Activated CD4-positive, CD25-positive, alpha-beta regulatory T cell treated with anti-CD3 and anti-CD28 coated beads, Interleukin-2, amount 50 U/mL, for 24 hours (primary cell): ENCODE data around the gene ARHGDIB.

Experiments
- ATAC-seq, 2 donors: fragments of 150-1000 bp; cut with Tn5 transposase; one replicate each; pipeline ENCODE4 v1.10.0; 2021; ENCODE audit warnings: mild to moderate bottlenecking in 1 of 2, moderate library complexity in 1 of 2

The ARHGDIB gene

DNA sequence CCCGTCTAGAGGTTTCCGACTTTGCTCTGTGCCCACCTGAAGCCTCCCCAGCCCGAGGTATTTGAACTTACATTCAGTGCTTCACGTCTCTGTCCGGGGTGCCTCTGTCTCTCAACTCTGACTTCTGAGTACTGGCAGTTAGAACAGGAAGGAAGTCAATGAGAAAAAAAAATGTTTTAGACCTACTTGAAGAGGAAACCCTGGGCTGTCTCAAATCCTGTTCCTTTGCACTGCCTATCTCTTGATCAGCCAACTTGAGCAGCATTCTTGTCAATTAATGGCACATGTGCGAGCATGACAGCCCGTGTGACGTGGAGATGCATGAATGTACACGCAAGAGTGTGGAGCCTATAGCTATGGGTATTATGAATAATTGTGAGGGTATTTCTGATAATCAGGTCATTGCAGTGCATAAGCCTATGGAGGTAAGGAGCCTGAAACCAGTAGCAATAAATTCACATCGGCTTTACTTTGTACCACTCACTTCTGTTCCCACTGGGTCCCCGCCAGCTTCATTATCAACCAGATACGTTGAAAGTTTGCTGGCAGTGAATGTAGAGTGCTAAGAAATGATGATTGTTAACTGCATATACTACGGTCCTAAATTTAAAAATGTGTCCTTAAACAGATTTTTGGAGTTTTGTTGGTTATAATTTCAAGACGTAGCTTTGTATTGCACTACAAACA lies at the start of gene ARHGDIB:
ARHGDIB (minus strand) TSS at position 136 of the 687 bp plus-strand sequence. CDS start 10,889 bp downstream, outside the sequence.
- peak; percentile 69 to 75 for ATAC-seq

DNA sequence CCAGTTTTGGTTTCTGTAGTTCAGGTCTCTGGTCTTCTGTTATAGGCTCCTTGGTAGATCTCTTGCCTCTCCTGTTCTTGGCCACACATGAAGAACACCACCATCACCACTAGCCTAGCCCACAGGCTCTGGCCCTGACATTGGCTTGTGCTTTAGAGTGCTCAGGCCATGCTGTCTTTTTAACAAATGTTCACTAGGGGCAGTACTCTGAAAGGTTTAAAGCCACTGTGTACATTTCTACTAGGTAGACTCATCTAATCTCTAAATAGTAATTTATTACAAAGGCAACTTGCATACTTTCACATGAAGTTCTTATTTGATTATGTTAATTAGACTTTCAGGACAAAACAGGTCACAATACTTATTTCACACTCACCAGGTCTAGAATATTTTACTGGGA lies 49.8 kb upstream of the ARHGDIB start:
- peak in 1 of 2 donors; percentile 38 for ATAC-seq

DNA sequence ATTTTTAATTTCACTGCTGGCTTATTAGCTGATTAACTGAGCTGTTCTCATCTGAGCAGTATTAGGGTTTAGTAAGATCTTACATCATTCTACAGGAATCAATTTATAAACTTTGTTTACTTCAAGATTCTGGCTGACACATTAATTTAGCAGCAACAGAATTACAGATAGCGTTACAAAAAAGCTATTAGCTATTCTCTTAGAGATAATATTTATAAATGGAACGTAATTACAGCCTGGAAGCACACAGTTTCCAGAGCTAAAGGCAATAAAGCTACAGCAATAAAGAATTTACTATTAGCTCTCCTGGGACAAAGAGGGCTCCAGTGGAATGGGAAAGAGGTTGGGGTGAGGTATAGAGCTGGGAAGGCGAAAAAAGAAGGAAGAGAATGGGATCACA lies 46.1 kb upstream of the ARHGDIB start:
- ATAC-seq = no peak

DNA sequence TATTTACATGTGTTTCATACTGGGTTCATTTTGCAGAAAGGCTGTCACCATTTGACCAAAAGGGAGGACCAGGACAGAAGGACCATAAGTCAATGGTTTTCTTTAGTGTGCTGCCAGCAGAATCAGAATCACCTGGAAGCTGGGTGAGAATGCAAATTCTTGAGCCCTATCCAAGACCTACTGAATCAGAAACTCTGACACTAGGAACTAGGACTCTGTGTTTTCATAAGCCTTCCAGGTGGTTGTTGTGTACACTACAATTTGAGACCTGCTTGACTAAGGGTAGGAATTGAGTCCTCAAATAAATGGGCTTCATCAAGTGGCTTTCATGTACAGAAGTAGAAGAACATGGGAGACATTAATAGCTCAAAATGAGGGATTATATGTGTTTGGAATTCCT lies 43.7 kb upstream of the ARHGDIB start:
- ATAC-seq = no peak

DNA sequence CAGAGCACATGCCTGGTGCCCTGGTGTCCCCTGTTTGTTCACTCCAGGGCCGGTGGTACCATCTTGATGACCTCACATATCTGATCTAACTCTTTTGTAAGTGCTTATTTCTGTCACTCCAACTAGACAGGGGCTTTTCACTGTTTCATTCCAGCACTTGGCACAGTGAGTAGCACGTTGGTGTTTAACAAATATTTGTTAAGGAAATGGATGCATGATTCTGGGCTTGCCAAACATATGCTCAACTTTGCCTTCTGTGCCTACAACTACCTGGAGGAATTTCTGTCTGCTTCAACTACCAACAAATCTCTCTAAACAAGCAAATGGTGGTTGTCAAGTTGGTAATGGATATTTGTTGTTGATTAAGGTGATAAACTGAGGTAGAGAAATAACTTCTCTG lies 43.0 kb upstream of the ARHGDIB start:
- ATAC-seq = no peak

DNA sequence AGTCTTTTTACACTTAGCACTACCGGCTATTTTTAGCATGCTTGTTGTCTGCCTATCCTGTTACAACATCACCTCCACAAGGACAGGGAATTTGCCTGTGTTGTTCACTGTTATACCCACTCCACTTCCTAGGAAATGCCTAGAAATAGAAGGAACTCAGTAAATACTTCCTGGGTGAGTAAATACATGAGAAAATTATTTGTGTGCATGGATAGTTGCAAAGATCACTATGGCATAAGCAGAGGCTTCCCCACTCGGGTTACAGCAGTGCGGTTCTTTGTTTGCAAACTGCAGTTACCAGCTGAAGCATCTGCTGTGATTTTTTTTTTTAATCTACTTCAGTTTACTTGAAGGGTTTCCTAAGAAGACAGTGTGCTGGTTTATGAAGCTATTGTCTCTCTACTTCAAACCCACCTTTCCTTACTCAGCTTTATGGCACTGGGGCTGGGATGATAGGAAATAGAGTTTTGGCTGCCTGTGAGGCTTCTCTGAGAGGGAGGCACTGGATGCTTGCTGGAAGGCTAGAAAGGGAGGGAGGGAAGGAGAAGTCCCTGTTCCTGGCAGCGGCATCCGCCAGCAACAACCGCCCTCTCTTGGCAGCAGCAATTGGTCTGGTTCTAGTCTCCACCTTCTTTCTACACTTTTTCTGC lies 40.5 kb upstream of the ARHGDIB start:
- ATAC-seq = no peak

DNA sequence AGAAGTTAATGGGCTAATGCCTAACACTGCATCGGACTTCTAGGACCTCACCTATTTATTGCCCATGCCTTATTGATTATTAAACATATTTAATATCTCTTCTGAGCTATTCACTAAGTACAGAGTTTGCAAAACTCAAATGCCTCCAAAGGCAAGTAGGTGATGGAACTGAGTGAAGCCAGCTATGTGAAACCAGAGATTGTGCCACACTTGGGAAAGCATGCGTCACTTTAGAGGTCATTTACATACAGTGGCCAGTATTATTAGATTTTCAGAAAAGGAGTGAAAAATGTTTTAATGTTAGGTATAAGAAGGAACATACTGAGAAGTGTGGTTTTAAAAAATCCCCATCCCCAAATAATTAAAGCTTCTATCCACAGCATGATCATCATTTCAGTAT lies 39.2 kb upstream of the ARHGDIB start:
- ATAC-seq = no peak

DNA sequence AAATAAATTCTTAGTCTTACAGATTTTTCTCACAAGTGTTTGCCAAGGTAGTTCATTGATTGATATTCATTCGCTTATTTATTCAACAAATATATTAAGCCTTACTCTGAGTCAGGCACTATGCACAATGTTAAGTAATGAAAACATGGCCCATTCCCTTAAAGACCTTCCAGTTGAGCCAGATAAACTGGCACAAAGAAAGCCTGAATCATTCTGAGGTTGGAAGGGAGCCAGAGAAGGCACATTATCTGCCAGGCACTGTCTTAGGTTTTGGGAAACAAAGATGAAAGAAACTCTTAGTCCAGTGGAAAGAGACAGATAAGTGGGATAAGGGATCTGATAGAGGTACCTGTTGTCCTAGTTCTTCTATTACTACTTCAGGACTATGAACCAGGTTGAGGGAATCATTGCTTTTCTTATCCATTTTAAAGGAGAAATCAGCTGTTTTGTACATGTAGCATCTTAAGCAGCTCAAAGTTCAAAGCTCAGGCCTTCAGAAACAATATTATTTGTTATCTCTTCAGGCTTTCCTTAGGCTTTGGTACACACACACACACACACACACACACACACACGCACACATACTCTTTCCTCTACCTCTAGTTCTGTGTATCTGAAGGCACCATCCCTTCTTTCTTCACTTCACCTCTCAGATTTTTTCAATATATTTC lies 38.4 kb upstream of the ARHGDIB start:
- ATAC-seq = no peak

DNA sequence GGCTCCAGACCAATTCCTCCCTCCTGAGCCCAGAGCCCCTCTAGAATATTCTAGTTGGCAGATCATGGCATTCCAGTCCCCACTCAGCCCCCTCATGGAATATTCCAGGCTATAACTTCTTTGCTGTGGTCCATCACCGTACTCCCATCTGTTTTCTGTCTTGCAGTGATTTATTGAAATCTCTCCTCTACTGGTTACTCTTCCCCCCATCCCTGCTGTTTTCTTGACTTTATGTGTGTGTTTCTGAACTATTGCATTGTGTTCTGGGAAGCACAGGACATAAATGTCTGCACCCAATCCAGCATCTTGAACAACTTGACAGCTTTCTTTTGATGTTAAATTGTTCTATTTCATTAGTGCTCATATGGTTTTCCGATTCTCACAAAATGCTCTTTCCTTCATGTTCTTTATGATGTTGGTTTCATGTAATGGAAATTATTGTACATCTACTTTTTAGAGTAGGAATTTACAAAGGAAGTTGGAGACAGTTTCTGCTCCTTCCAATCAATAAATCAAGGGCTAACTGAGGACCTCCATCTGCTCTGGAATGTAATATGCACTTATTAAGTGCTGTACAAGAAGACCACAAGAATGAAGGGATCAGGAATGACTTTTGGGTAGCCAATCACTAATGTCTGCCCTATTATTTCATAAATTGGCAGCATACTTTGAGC lies 37.8 kb upstream of the ARHGDIB start:
- no peak for ATAC-seq

DNA sequence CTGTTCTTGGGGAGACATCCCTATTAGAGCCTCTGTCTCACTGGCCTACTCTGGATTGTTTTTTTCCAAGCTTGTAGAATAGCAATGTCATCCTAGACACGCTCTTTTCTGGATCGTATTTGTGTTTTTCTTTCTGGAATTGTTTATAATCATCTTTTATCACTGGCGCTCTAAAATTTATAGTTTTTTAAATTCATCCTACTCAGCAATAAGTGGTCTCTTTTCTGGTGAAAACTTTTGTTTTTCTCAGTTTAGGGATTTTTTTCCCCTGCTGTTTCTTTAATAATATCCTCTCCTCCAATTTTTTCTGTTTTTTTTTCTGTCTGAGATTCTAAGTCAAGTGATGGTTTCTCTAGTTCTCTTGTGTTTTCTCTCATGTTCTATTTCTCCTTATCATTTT lies 36.6 kb upstream of the ARHGDIB start:
- no peak for ATAC-seq

DNA sequence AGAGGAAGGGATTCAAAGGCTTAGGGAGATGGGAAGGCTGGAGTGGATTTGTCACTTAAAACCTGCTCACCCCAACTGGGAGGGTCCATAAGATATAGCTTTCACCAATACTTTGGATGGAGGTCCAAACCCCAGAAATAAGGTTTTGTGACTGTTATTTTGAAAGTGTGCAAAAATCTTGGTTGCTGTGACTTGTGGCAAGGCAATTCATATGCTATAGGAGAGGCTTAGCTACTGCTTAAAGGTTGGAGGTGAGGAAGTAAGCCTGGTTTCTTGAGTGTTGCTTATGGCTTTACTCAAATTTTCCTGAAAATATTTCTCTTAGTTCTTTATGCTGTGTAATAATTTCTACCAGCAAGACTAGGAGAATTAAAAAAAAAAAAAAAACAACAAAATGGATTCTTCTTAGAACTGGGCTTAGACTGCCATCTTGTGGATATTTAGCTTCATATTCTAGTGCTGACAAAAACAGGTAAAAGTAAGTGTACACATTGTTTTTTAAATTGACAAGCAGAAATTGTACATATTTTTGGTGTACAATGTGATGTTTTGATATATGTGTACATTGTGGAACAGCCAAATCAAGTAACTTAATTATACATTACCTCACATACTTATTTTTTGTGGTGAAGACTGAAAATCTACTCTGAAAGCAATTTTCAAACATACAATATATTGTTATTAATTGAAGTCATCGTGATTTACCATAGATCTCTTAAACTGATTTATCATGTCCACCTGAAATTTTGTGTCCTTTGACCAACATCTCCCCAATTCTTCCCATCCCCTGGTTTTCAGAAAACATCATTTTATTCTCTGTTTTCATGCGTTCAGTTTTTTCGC lies 34.4 kb upstream of the ARHGDIB start:
- ATAC-seq = peak in 1 of 2 donors; percentile 27

DNA sequence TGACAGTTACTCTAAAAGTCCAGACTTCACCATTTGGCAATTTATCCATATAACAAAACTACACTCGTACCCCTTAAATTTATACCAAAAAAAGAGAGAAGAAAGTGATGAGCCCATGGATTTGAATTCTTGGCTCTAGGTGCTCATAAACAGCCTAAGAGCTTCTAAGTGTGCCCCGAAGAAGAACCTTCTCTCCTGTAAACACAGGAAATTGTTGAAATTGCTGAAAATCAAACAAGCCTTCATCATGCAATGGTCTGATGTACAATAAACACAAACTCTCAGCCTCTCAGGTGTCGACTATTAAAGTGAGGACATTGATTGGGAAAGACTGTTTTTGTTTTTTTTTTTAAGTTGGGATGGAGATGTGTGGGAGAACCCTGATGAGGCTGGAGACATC lies 33.2 kb upstream of the ARHGDIB start:
- no peak for ATAC-seq

DNA sequence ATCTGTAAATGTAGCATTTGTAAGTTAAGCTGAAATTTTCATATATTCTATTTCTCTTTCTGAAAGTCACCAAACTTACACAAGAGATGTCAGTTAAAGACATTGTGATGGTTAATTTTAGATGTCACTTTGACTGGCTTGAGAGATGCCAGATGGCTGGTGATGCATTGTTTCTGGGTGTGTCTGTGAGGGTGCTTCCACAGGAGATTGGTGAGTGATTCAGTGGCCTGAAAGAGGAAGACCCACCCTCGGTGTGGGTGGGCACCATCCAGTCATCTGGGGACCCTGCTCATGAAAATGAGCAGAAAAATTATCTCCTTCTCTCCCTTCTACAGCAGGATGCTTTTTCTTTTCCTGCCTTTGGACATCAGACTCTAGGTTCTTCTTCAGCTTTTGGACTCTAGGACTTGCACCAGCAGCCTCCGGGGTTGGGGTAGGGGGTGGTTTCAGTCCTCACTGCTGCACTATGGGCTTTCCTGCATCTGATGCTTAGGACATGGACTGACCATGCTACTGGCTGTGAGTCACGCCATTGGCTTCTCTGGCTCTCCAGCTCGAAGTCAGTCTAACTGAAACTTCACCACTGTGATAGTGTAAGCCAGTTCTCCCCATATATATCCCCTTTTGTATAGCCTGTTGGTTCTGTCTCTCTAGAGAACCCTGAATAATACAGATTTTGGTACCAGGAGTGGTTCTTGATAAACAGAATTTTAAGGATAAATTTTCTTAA lies 32.3 kb upstream of the ARHGDIB start:
- ATAC-seq = peak; percentile 45 to 72

DNA sequence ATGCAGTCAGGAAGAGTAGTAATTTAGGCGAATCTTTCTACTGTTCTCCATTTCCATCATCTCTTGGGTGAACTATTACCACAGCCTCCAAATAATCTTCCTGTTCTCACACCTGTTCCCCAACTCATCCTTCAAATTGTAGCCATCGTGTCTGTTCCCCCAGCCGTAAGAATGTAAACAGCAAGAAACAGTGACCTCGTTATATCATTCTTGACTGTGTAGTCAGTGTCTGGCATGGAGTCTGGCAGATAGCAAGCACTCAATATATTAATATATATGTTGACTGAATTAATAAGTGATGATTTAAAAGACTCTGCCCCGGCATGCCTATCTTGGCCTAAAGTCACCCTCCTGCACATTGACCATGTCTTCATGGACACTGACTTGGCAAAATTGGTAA lies 31.7 kb upstream of the ARHGDIB start:
- no peak for ATAC-seq

DNA sequence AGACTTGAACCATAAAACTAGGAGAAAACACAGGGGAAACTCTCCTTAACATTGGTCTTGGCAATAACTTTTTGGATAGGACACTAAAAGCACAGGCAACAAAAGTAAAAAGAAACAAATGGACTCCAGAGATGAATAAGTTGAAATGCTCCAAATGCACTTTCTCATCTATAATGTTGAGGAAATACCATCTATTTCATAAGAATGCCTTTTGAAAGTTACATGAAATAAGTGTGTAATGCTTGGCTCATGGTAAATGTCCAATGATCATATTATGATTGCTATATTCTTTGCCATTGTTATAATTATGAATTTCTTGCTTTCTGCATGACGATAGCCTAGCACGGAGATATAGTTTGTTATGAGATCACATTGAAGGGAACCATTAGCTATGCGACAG lies 31.3 kb upstream of the ARHGDIB start:
- ATAC-seq = no peak

DNA sequence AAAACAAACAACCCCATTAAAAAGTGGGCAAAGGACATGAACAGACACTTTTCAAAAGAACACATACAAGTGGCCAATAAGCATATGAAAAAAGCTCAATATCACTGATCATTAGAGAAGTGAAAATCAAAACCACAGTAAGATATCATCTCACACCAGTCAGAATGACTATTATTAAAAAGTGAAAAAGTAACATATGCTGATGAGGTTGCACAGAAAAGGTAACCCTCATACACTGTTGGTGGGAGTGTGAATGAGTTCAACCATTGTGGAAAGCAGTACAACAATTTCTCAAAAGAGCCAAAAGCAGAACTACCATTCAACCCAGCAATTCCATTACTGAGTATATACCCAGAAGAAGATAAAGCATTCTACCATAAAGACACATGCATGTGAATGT lies 29.7 kb upstream of the ARHGDIB start:
- peak; percentile 22 to 47 for ATAC-seq

DNA sequence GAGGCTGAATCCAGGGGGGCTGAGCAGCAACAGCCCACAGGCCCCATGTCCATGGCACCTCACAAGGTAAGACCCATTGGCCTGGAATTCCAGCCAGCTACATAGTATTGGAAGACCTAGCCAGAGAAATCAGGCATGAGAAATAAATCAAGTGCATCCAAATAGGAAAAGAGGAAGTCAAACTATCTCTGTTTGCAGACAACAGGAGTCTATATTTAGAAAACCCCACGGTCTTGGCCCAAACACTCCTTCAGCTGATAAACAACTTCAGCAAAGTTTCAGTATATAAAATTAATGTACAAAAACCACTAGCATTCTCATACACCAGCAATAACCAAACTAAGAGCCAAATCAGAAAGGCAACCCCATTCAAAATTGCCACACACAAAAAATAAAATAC lies 28.4 kb upstream of the ARHGDIB start:
- ATAC-seq = no peak

DNA sequence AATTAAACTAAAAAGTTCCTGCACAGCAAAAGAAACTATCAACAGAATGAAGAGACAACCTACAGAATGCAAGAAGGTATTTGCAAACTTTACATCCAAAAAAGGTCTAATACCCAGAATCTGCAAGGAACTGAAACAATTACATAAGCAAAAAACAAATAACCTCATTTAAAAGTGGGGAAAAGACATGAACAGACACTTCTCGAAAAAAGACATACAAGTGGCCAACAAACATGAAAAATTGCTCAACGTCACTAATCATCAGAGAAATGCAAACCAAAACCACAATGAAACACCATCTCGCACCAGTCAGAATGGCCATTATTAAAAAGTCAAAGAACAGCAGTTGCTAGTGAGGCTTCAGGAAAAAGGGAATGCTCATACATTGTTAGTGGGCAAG lies 26.6 kb upstream of the ARHGDIB start:
- no peak for ATAC-seq

DNA sequence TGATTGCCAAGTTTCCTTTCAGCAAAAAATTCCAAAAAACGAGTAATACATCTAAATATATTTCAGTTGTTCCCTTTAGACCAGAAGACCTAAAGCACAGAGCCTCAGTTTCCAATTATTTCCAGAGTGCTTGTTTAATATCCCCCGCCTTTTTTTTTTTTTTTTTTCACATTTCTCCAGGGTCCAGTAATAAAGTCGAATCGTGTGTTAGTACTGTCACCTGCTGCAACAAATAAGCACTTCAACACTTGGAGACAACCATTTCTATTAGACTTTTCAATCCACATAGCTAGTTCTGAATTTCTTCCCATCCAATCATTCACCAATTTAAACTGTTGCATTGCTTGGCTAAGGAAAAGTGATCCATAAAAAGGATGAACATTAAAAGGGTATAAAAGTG lies 25.0 kb upstream of the ARHGDIB start:
- ATAC-seq = no peak

DNA sequence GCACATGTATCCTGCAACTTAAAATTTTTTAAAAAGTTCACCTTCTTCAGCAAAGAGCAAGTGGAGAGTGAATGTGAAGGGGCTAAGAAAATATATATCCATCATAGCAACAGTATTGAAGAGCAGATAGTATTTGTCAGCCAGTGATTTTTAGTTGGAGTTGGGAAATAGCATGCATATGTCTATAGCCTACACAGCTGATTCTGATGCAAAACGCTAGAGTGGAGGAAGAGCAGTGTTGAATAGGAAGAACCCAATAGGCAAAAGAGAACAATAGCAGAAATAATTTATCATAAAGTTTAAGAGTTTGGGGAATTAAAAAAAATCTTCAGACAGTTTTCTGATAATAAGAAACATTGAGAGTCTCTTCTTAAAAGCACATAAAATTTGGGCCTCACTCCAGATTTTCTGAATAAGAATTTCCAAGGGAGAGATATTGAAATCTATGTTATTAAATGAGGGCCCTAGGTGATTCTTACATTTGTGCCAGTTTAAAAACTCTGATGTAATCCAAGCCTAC lies 23.4 kb upstream of the ARHGDIB start:
- no peak for ATAC-seq

DNA sequence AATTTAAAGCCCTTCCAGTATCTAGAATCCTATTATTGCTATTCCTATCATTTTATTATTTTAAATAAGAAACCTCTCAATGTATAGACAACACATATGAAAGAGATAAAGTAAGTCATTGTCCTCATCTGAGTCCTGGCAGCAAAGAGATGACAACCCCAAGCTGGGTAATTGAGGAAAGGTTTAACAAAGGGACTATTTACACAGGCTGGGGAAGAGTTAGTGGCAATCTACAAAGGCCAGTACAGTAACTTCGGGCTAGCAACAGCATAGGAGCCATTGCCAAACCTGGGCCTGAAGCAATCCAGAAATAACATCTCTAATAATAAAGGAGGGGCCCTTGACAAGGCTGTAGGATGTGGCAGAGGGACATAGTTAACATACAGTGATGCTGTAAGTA lies 22.6 kb upstream of the ARHGDIB start:
- ATAC-seq = no peak

DNA sequence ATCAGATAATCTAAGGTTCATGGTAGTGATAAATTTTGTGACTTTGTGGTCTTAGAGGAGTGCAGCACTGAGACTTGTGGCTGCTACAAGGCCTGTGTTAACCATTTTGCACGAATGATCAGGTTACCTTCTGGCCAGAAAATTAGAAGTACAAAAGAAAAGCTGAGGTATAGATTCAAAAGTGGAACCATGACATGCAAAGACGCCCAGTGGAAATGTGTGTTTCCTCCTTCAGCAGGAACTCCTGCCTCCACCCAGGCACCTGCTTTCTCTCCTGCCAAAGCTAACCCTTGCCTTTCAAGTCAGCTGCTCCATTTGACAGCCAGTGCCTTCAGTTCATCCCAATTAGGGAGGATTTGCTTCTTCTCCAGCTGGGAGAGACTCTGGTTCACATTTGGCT lies 21.6 kb upstream of the ARHGDIB start:
- ATAC-seq = no peak
